ENCODE measurements around the gene GCC2. TPM values are rescaled to one million over a fixed set of nuclear protein-coding genes. Genes with fewer than 3 reads are reported as not detected.
"Not testable (repeated sequence)": the region's sequence is repeated elsewhere in the genome, so short reads cannot be mapped to it uniquely, and the experiment has no call there.

GCC2 gene
- total and polyA plus RNA-seq, 2 of the 8 experiments (the other 6 are each of a cell fraction or from before 2014, with no cell fraction given), result 4.6 to 54.9 TPM

DNA sequence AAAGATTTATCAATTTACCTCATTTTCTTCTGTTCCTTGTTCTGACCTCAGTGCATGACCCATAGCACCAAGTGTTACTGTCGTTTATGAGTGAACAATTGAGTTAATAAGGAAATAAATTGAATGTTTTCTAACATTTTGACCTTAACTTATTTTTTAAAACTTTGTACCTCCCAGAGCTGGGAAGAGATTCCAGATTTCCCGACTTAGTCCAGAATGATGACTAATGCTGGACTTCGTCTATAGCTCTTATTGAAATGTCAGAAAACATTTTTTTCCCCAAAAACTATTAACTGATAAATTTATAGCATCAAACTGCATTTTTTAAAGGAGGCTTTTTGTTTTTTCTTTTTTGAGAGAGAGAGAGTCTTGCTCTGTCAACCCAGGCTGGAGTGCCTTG is 63.4 kb downstream of the GCC2 start:
- FAIRE-seq; H2AFZ ChIP-seq (ENCODE audit: low read length); H2BK15ac ChIP-seq (ENCODE audit: low read length); H3K9ac ChIP-seq (replicated peaks in 1 of 4; ENCODE audit: extremely low read depth in 1 of 4, low read depth in 3 of 4, low read length in 3 of 4); H3K36me3 ChIP-seq (ENCODE audit: control insufficient read depth in 2 of 4, insufficient read depth in 4 of 4, low read length in 3 of 4); CTCF ChIA-PET (ENCODE audit: partially characterized antibody); H3K56ac ChIP-seq (replicated peaks; ENCODE audit: insufficient read length, low read depth, low read length); H2BK5ac ChIP-seq (ENCODE audit: low read depth, low read length); H3K18ac ChIP-seq (ENCODE audit: extremely low read depth, low read length); H3K14ac ChIP-seq (ENCODE audit: insufficient read length); H3K4ac ChIP-seq (replicated peaks; ENCODE audit: insufficient read length, low read depth, low read length); H2BK12ac ChIP-seq (ENCODE audit: low read depth, low read length); POLR2A ChIA-PET (ENCODE audit: partially characterized antibody); H3K27ac ChIP-seq (ENCODE audit: low read depth, low read length); DNase-seq (ENCODE audit: low read depth in 1 of 2, low spot score in 2 of 2); H3K23me2 ChIP-seq (ENCODE audit: low read depth, low read length); H3K4me1 ChIP-seq (replicated peaks in 1 of 4; ENCODE audit: control insufficient read depth in 3 of 4, insufficient read depth in 4 of 4, low read length in 3 of 4); H3K4me3 ChIP-seq (ENCODE audit: extremely low read depth in 1 of 4, insufficient read depth in 2 of 4, low read depth in 3 of 4, low read length in 4 of 4); H3K79me2 ChIP-seq (ENCODE audit: control insufficient read depth in 1 of 2, insufficient read depth in 2 of 2, low read length in 2 of 2); H4K8ac ChIP-seq (ENCODE audit: extremely low read depth, insufficient read depth, low read length); H3K79me1 ChIP-seq (ENCODE audit: low read depth, low read length); H2BK120ac ChIP-seq (replicated peaks; ENCODE audit: low read depth, low read length); H3K4me2 ChIP-seq (ENCODE audit: insufficient read depth in 1 of 2, low read depth in 2 of 2, low read length in 2 of 2); H3K9me3 ChIP-seq (ENCODE audit: insufficient read depth in 2 of 2, low read depth in 1 of 2, low read length in 1 of 2); H3K27me3 ChIP-seq (replicated peaks in 1 of 4; ENCODE audit: control insufficient read depth in 3 of 4, extremely low read depth in 1 of 4, insufficient read depth in 3 of 4, low read length in 3 of 4); H3K23ac ChIP-seq (ENCODE audit: insufficient read length); H2BK20ac ChIP-seq (ENCODE audit: low read length); H2AK5ac ChIP-seq (ENCODE audit: low read depth, low read length); H4K5ac ChIP-seq (ENCODE audit: insufficient read length, low read depth, low read length); H4K20me1 ChIP-seq (replicated peaks in 1 of 2; ENCODE audit: control insufficient read depth in 1 of 2, insufficient read depth in 2 of 2, low read length in 2 of 2); H4K91ac ChIP-seq (replicated peaks; ENCODE audit: insufficient read length, low read length): not testable (repeated sequence)
- WGBS, 2 experiments (ENCODE audit: extremely low coverage in 1 of 2, insufficient coverage in 1 of 2, insufficient read length in 1 of 2, insufficient replicate concordance in 2 of 2, low coverage in 1 of 2, low lambda C conversion rate in 2 of 2, missing lambda C conversion rate in 1 of 2), result 92% methylated on average over 3 of the region's 3 CpGs; no CpG with 5 or more reads in 1 of the 2 experiments

DNA sequence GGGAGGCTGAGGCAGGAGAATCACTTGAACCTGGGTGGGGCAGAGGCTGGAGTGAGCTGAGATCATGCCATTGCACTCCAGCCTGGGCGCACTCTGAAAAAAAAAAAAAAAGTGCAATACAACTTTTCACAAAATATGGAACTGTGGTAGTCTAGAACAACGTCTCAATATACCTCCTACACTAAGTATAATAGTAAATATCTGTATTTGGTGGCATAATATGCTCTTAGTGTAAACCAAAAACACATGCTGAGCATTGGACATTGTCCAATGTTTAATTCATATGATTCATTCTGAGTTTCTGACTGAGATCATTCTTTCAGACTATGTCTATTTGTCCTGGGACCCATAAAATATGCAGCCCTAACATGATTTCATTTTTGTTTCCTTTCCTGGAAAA is 65.5 kb downstream of the GCC2 start:
- H3K18ac ChIP-seq (ENCODE audit: extremely low read depth, low read length); H3K79me1 ChIP-seq (ENCODE audit: low read depth, low read length); H3K4me1 ChIP-seq (replicated peaks in 1 of 4; ENCODE audit: control insufficient read depth in 3 of 4, insufficient read depth in 4 of 4, low read length in 3 of 4); FAIRE-seq; H2BK12ac ChIP-seq (ENCODE audit: low read depth, low read length); H2BK20ac ChIP-seq (ENCODE audit: low read length); H3K36me3 ChIP-seq (ENCODE audit: control insufficient read depth in 2 of 4, insufficient read depth in 4 of 4, low read length in 3 of 4); CTCF ChIA-PET (ENCODE audit: partially characterized antibody); H3K9ac ChIP-seq (replicated peaks in 1 of 4; ENCODE audit: extremely low read depth in 1 of 4, low read depth in 3 of 4, low read length in 3 of 4); H2AK5ac ChIP-seq (ENCODE audit: low read depth, low read length); H2BK120ac ChIP-seq (replicated peaks; ENCODE audit: low read depth, low read length); H3K79me2 ChIP-seq (ENCODE audit: control insufficient read depth in 1 of 2, insufficient read depth in 2 of 2, low read length in 2 of 2); H3K23ac ChIP-seq (ENCODE audit: insufficient read length); H3K56ac ChIP-seq (replicated peaks; ENCODE audit: insufficient read length, low read depth, low read length); H3K27me3 ChIP-seq (replicated peaks in 1 of 4; ENCODE audit: control insufficient read depth in 3 of 4, extremely low read depth in 1 of 4, insufficient read depth in 3 of 4, low read length in 3 of 4); H2AFZ ChIP-seq (ENCODE audit: low read length); H3K27ac ChIP-seq (ENCODE audit: low read depth, low read length); H4K5ac ChIP-seq (ENCODE audit: insufficient read length, low read depth, low read length); H4K20me1 ChIP-seq (replicated peaks in 1 of 2; ENCODE audit: control insufficient read depth in 1 of 2, insufficient read depth in 2 of 2, low read length in 2 of 2); POLR2A ChIA-PET (ENCODE audit: partially characterized antibody); H2BK5ac ChIP-seq (ENCODE audit: low read depth, low read length); H3K23me2 ChIP-seq (ENCODE audit: low read depth, low read length); DNase-seq (ENCODE audit: low read depth in 1 of 2, low spot score in 2 of 2); H3K9me3 ChIP-seq (ENCODE audit: insufficient read depth in 2 of 2, low read depth in 1 of 2, low read length in 1 of 2); H3K4ac ChIP-seq (replicated peaks; ENCODE audit: insufficient read length, low read depth, low read length); H3K4me2 ChIP-seq (ENCODE audit: insufficient read depth in 1 of 2, low read depth in 2 of 2, low read length in 2 of 2); H3K4me3 ChIP-seq (ENCODE audit: extremely low read depth in 1 of 4, insufficient read depth in 2 of 4, low read depth in 3 of 4, low read length in 4 of 4); H4K8ac ChIP-seq (ENCODE audit: extremely low read depth, insufficient read depth, low read length); H4K91ac ChIP-seq (replicated peaks; ENCODE audit: insufficient read length, low read length); H3K14ac ChIP-seq (ENCODE audit: insufficient read length); H2BK15ac ChIP-seq (ENCODE audit: low read length): not testable (repeated sequence)
- 0% methylated on average over 1 of the region's 2 CpGs; no CpG with 5 or more reads in 1 of the 2 experiments for WGBS, 2 experiments (ENCODE audit: extremely low coverage in 1 of 2, insufficient coverage in 1 of 2, insufficient read length in 1 of 2, insufficient replicate concordance in 2 of 2, low coverage in 1 of 2, low lambda C conversion rate in 2 of 2, missing lambda C conversion rate in 1 of 2)
